Measurements from ENCODE around the gene UNC13A. TPM values are rescaled to one million over a fixed set of nuclear protein-coding genes. Genes with fewer than 3 reads are reported as not detected.

The UNC13A gene
- polyA plus RNA-seq, 3 donors from 2014 or later: not detected

DNA sequence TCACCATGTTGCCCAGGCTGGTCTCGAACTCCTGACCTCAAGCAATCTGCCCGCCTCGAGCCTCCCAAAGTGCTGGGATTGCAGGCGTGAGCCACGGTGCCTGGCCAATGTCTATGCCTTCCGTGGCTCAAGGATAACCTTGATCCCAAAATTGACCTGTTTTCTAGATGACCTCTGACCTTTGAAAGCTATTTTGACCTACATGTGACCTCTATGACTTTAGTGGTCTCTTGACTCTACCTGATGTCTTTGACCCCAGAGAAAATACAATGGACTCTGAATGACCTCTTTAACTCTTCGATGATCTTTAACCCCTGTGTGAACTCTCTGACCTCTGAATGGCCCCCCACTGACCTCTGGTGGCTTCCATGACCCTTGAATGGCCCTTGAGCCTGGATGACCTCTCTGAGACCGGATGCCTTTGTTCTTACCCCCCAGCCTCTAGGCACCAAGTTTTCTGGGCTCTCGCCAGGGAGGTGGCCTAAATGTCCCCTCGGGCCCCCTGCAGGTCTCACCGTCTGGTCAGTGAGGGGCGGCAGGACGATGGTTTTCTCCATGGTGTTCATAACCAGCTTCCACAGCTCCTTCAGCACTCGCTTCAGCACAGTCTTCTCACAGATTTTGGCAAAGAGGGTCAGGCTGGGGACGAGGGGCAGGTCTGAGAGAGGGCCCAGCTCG lies 63.7 kb downstream of the UNC13A start:
- H3K27me3 Mint-ChIP-seq (ENCODE audit: low read depth in 3 of 3): peaks cover 0 to 5% (median 3%) of the 10 kb centered on the region in 3 donors
- no peak overlapping the region for H3K4me3 Mint-ChIP-seq
- H3K9me3 Mint-ChIP-seq: no peaks in the 10 kb centered on the region
- DNase-seq: no peak
- no peaks in the 10 kb centered on the region for H3K36me3 Mint-ChIP-seq
- H3K4me1 Mint-ChIP-seq: peaks cover 11 to 14% of the 10 kb centered on the region in 2 donors
- no peak overlapping the region for H3K27ac Mint-ChIP-seq

- H3K4me3 Mint-ChIP-seq: no peak overlapping the region
- H3K27me3 Mint-ChIP-seq (ENCODE audit: low read depth in 3 of 3): peaks cover 0 to 7% (median 5%) of the 10 kb centered on the region in 3 donors
- H3K36me3 Mint-ChIP-seq: no peaks in the 10 kb centered on the region
- peak overlapping the region in 1 of 6 donors; percentile 85 for H3K27ac Mint-ChIP-seq
- no peaks in the 10 kb centered on the region for H3K9me3 Mint-ChIP-seq
- peaks cover 11 to 14% of the 10 kb centered on the region in 2 donors for H3K4me1 Mint-ChIP-seq
- DNase-seq: no peak
Measured at GRCh38 chr19:17623224-17623935, 64.8 kb downstream of the UNC13A start.

DNA sequence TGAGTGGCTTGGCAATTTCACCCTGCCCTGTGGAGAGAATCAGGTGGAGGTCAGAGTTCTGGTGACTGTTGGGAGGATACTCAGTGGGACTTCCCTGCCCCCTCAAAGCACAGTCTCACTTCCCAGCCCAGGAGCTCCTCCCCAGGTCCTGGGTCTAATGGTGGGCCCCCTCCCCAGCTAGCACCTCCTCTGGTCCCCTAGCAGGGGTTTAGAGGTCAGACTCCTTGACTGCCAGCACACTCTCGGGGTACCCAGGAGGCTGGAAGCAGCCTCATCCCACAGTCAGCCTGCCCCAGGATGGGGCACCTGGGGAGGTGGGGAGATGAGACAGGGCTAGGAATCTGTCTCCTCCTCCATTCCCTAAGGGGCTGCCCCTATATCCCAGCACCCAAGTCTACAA lies 67.5 kb downstream of the UNC13A start:
- DNase-seq: no peak
- Mint-ChIP-seq H3K27ac (no peak overlapping the region), H3K4me3 (no peak overlapping the region), H3K27me3 (ENCODE audit: low read depth in 3 of 3) (peaks cover 4 to 7% (median 7%) of the 10 kb centered on the region in 3 donors), H3K4me1 (peaks cover 12 to 14% of the 10 kb centered on the region in 2 donors), H3K9me3 (no peaks in the 10 kb centered on the region), H3K36me3 (no peaks in the 10 kb centered on the region)

DNA sequence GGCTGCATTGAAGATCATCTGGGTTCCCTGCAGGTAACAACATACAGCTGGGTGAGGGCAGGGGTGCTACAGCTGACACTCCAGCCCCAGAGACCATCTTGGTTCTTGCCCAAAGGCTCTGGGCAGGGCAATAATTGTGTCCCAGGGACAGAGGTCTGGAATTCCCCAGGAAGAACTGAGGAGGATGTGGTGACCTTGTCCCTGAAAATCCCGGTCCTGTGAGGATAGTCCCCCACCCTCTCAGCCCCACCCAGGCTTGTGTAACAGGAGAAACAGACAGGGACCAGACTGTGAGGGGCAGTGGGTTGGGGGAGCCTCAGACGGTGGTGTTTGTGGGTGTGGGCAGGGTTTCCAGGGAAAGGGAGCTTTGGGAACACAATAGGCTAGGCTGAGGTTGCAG lies 69.2 kb downstream of the UNC13A start:
- no peaks in the 10 kb centered on the region for H3K36me3 Mint-ChIP-seq

GRCh38 chr19:17618281-17618903 lies 69.8 kb downstream of the UNC13A start:
- Mint-ChIP-seq H3K4me3 (no peak overlapping the region), H3K27me3 (ENCODE audit: low read depth in 3 of 3) (peaks cover 4 to 9% (median 5%) of the 10 kb centered on the region in 3 donors)

More for the DNA sequence above, 69.2 kb downstream of the UNC13A start:
- no peak for DNase-seq
- peaks cover 12 to 14% of the 10 kb centered on the region in 2 donors for H3K4me1 Mint-ChIP-seq
- H3K27me3 Mint-ChIP-seq (ENCODE audit: low read depth in 3 of 3): peaks cover 4 to 9% (median 5%) of the 10 kb centered on the region in 3 donors
- no peak overlapping the region for H3K27ac Mint-ChIP-seq
- H3K4me3 Mint-ChIP-seq: no peak overlapping the region
- no peaks in the 10 kb centered on the region for H3K9me3 Mint-ChIP-seq

DNA sequence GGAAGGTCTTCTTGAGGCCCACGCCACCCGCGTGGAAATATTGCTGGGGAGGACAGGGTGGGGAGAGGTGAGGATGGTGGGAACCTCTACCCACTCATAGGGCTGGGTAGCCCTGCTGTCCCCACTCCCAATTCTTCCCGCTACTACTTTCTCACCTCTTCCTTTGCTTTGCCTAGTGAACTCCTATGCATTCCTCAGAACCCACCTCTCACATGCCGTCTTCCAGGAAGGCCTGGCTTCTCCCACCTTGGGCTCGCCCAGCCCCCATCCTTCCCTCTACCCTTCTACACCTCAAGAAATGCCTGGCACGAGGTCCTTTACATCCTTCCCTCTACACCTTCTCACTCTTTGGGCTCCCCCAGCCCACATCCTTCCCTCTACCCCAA lies 70.4 kb downstream of the UNC13A start:
- Mint-ChIP-seq H3K4me3 (no peak overlapping the region), H3K36me3 (no peaks in the 10 kb centered on the region), H3K27ac (no peak overlapping the region), H3K9me3 (no peaks in the 10 kb centered on the region), H3K4me1 (peaks cover 10 to 12% of the 10 kb centered on the region in 2 donors), H3K27me3 (ENCODE audit: low read depth in 3 of 3) (peaks cover 4 to 9% (median 5%) of the 10 kb centered on the region in 3 donors)
- no peak for DNase-seq

More at GRCh38 chr19:17618281-17618903, 69.8 kb downstream of the UNC13A start:
- no peaks in the 10 kb centered on the region for H3K9me3 Mint-ChIP-seq
- no peak overlapping the region for H3K27ac Mint-ChIP-seq
- H3K4me1 Mint-ChIP-seq: peaks cover 12 to 14% of the 10 kb centered on the region in 2 donors
- no peaks in the 10 kb centered on the region for H3K36me3 Mint-ChIP-seq
- DNase-seq: no peak

DNA sequence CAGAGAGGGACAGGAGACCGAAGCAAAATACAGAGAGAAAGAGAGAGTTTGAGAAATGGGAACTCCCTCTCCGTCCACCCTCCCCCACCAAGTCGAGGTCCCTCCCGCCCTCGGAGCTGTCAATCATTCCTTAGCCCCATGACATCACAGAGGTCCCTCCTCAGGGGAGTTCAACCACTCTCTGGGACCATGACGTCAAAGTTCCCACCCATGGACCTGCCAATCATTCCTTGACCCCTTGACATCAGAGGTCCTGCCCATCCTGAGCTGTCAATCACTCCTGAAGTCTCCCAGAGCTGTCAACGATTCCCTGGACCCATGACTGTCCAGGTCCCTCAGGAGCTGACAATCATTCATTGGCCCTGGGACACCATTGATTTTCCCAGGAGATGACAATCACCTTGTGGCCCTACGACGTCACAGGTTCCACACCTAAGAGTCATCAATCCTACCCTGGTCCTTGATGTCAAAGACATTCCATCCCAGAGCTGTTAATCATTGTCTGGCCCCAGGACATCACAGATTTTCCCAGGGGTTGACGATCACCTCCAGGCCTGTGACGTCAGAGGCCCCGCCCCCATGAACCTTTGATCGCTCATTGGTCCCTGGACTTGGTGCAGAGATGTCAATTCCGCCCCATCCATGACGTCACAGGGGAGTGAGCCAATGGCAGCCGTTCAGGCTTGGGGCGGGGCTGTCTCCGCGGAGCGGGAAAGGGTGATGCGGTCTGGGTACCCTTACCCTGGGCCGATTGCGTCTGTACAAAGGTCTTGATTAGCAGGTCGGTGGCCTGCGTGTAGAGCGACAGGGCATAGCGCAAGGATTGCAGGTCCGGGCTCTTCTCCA lies 71.0 kb downstream of the UNC13A start:
- Mint-ChIP-seq H3K36me3 (no peaks in the 10 kb centered on the region), H3K9me3 (no peaks in the 10 kb centered on the region), H3K4me3 (no peak overlapping the region), H3K4me1 (peaks cover 4 to 6% of the 10 kb centered on the region in 2 donors), H3K27ac (no peak overlapping the region), H3K27me3 (ENCODE audit: low read depth in 3 of 3) (peaks cover 4 to 10% (median 5%) of the 10 kb centered on the region in 3 donors)
- DNase-seq: no peak

GRCh38 chr19:17616686-17616960 lies 71.5 kb downstream of the UNC13A start:
- Mint-ChIP-seq H3K36me3 (no peaks in the 10 kb centered on the region), H3K27ac (no peak overlapping the region), H3K27me3 (ENCODE audit: low read depth in 3 of 3) (peaks cover 6 to 11% (median 7%) of the 10 kb centered on the region in 3 donors), H3K4me3 (no peak overlapping the region), H3K9me3 (no peaks in the 10 kb centered on the region), H3K4me1 (peaks cover under 1 to 1% of the 10 kb centered on the region in 2 donors)
- DNase-seq: no peak

- H3K4me1 Mint-ChIP-seq: peaks cover 0 to 1% of the 10 kb centered on the region in 2 donors
- no peak overlapping the region for H3K4me3 Mint-ChIP-seq
- no peaks in the 10 kb centered on the region for H3K9me3 Mint-ChIP-seq
- no peaks in the 10 kb centered on the region for H3K36me3 Mint-ChIP-seq
- H3K27me3 Mint-ChIP-seq (ENCODE audit: low read depth in 3 of 3): peaks cover 6 to 11% (median 7%) of the 10 kb centered on the region in 3 donors
- DNase-seq: no peak
- no peak overlapping the region for H3K27ac Mint-ChIP-seq
Measured at GRCh38 chr19:17615889-17616685, 72.1 kb downstream of the UNC13A start.

GRCh38 chr19:17614476-17614875 lies 73.7 kb downstream of the UNC13A start:
- H3K9me3 Mint-ChIP-seq: peaks cover 0 to 2% (median 0%) of the 10 kb centered on the region in 6 donors
- peaks cover 0 to 1% of the 10 kb centered on the region in 2 donors for H3K4me1 Mint-ChIP-seq
- no peaks in the 10 kb centered on the region for H3K36me3 Mint-ChIP-seq
- no peak for DNase-seq
- no peak overlapping the region for H3K4me3 Mint-ChIP-seq
- no peak overlapping the region for H3K27ac Mint-ChIP-seq
- H3K27me3 Mint-ChIP-seq (ENCODE audit: low read depth in 3 of 3): peaks cover 6 to 11% (median 7%) of the 10 kb centered on the region in 3 donors

GRCh38 chr19:17611462-17612244 lies 76.5 kb downstream of the UNC13A start:
- Mint-ChIP-seq H3K9me3 (peaks cover 0 to 2% (median 0%) of the 10 kb centered on the region in 6 donors), H3K4me3 (no peak overlapping the region), H3K27me3 (ENCODE audit: low read depth in 3 of 3) (peaks cover 2 to 10% (median 4%) of the 10 kb centered on the region in 3 donors), H3K4me1 (peaks cover 3 to 5% of the 10 kb centered on the region in 2 donors), H3K36me3 (no peaks in the 10 kb centered on the region), H3K27ac (no peak overlapping the region)
- DNase-seq: no peak

GRCh38 chr19:17610384-17610783 lies 77.8 kb downstream of the UNC13A start:
- Mint-ChIP-seq H3K4me1 (peaks cover 7 to 10% of the 10 kb centered on the region in 2 donors), H3K4me3 (no peak overlapping the region), H3K27me3 (ENCODE audit: low read depth in 3 of 3) (peaks cover 2 to 8% (median 4%) of the 10 kb centered on the region in 3 donors), H3K36me3 (no peaks in the 10 kb centered on the region), H3K9me3 (peaks cover 0 to 2% (median 0%) of the 10 kb centered on the region in 6 donors), H3K27ac (no peak overlapping the region)
- DNase-seq: no peak

Measured in immature natural killer cell (primary cell).